IPS-15b (cell line): ENCODE results near the gene CDK7.

Experiments
- H3K27me3 ChIP-seq: one replicate; pipeline ENCODE4 v1.6.1; 2013; ENCODE audit warnings: low read length; ENCODE audit not compliant: control insufficient read depth, insufficient read depth
- H3K36me3 ChIP-seq: one replicate; pipeline ENCODE4 v1.6.1; 2013; ENCODE audit warnings: low read length; ENCODE audit not compliant: control insufficient read depth, insufficient read depth
- H3K4me1 ChIP-seq: one replicate; pipeline ENCODE4 v1.6.1; 2013; ENCODE audit warnings: mild to moderate bottlenecking, low read length; ENCODE audit not compliant: control insufficient read depth, insufficient read depth
- H3K4me3 ChIP-seq: one replicate; pipeline ENCODE4 v1.5.1; 2013; ENCODE audit warnings: low read depth, low read length
- H3K9ac ChIP-seq: one replicate; pipeline ENCODE4 v1.6.1; 2013; ENCODE audit warnings: low read depth, mild to moderate bottlenecking, low read length
- H3K9me3 ChIP-seq: one replicate; pipeline ENCODE4 v1.6.1; 2013; ENCODE audit warnings: mild to moderate bottlenecking, low read length; ENCODE audit not compliant: control insufficient read depth, insufficient read depth

The CDK7 gene

DNA sequence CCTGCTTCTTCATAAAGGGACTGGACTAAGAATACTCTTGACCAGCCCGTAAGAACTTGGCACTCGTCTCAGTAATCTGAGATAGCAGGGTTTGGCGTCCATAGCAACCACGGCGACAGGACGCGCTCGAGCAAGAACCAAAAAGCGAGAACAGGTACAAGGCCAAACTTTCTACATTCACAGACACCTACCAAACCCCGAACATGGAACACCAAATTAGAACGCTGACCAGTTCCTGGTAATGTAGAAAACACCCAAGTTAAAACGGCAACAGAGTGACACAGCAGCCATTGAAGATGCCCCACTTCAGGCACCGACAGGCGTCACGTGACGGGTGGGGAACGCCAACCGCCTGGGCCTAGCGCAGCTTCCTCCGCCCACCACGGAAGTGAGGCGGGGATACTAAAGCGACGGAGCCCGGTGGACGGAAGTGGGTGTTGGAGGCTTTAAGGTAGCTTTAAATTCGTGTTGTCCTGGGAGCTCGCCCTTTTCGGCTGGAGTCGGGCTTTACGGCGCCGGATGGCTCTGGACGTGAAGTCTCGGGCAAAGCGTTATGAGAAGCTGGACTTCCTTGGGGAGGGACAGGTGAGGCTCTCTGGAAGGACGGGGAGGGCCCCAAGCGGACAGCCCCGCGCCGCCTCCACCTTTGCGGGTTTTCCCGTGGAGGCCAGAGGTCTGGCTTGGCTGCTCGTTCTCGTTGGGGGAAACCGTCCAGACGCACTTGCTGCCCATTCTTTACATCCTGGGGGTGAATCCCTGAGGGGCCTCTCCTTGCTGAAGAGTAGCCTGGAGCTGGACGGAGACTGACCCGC, at the start of gene CDK7:
CDK7 (plus strand) TSS at position 430 of the 812 bp plus-strand sequence; CDS start at position 520, 90 bp downstream.
- H3K9ac ChIP-seq: peak within 1 kb of the TSS; percentile 92
- peaks cover 14% of the 10 kb centered on the region for H3K36me3 ChIP-seq
- H3K4me1 ChIP-seq: no peaks in the 10 kb centered on the region
- no peaks in the 10 kb centered on the region for H3K9me3 ChIP-seq
- H3K4me3 ChIP-seq: peak within 1 kb of the TSS; percentile 100
- no peaks in the 10 kb centered on the region for H3K27me3 ChIP-seq

DNA sequence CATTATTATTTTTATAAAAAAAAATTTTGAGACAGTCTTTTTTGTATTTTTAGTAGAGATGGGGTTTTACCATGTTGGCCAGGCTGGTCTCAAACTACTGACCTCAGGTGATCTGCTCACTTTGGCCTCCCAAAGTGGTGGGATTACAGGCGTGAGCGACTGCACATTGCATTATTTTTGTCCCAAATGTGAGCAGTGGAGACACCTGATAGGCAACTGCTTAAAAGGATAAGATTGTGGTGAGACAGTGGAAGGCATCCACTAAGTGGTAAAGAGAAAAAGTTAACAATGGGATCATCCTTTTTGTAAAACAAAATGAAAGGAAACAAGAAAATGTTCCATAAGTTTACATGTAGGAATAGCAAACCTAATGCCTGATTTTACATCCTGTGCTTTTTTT, 47.3 kb upstream of the CDK7 start:
- H3K4me3 ChIP-seq: no peak overlapping the region
- no peaks in the 10 kb centered on the region for H3K27me3 ChIP-seq

DNA sequence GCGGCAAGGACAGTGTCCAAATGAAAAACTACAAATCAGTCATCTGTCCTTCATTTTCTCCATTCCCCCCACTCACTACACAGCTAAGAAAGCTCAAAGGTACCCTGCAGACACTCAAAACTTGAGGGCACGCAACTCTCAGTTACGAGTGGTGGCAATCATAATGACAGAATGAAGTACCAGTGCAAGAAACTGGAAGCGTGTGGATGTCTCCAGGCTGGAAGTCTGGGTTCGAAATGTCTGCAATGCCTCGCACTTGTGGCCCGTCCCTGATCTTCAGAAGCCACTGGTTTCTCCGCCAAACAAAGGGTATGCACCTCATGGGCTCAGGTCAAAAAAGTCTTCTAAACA, 45.9 kb upstream of the CDK7 start:
- no peaks in the 10 kb centered on the region for H3K9me3 ChIP-seq
- peak overlapping the region; percentile 88 for H3K9ac ChIP-seq
- H3K36me3 ChIP-seq: no peaks in the 10 kb centered on the region
- no peaks in the 10 kb centered on the region for H3K27me3 ChIP-seq
- no peaks in the 10 kb centered on the region for H3K4me1 ChIP-seq
- peak overlapping the region; percentile 99 for H3K4me3 ChIP-seq

More for the DNA sequence above, 47.3 kb upstream of the CDK7 start:
- H3K9me3 ChIP-seq: no peaks in the 10 kb centered on the region
- no peak overlapping the region for H3K9ac ChIP-seq
- H3K36me3 ChIP-seq: no peaks in the 10 kb centered on the region
- no peaks in the 10 kb centered on the region for H3K4me1 ChIP-seq

DNA sequence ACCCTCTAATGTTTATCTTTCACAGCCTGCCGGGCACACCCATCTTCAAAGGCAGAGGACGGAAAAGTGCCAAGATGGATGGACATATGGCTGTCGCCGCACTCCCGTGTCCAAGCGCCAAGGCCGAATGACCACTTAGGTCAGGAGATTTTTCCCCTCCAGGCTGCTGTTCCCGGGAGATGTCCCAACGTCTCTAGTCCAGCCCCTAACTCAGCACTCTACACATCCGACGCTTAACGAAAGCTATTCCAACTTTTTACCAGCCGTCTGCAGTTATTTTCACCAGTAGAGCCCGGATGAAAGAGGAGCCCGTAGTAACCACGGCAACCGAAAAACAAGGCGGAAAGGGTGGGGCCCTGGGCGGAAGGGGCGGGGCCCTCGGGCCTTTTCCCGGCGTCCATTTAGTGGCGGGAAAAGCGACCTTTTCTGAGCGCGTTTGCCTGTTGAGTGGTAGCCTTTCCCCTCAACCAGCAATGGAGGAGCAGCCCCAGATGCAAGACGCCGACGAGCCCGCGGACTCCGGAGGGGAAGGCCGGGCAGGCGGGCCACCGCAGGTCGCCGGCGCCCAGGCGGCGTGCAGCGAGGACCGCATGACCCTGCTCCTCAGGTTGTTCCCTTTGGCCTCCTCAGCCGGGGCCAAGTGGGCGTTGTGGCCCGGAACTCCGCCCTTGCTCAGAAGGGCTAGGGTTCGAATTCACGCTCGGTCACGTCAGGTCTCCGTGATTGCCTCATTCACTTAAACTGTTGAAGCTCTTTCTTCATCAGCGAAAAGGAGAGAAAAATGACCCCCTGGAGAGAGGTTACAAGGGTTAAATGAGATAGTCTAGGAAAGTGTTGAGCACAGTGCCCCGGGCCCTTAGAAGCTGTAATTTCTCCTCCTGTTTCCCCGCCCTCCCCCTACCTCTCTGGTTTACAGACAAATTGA, 45.3 kb upstream of the CDK7 start, which contains the start of gene CENPH:
CENPH (plus strand) TSS at position 422 of the 925 bp plus-strand sequence; CDS start at position 474, 52 bp downstream.
- Histone ChIP-seq H3K9ac (peak within 1 kb of the TSS; percentile 88), H3K4me3 (peak within 1 kb of the TSS; percentile 99), H3K4me1 (no peaks in the 10 kb centered on the region), H3K27me3 (no peaks in the 10 kb centered on the region), H3K36me3 (peaks cover 4% of the 10 kb centered on the region), H3K9me3 (no peaks in the 10 kb centered on the region)

DNA sequence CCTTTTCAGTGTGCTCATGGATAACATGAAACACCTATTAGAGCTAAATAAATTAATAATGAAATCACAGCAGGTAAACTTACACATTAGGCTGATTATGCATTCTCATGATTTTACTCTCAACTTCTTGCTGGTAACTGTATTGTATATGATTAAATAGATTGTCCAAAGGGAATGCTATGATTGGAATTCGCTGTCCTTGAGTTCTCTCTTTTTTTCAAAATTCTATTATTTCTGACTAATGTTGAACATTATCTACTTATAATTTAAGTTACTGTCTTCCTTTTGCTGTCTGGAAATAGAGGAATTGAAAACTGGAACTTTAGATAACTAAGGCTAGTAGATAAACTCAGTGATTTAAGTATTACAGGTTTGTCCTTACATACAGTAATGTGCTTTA, 32.2 kb upstream of the CDK7 start:
- no peak overlapping the region for H3K9ac ChIP-seq
- no peaks in the 10 kb centered on the region for H3K9me3 ChIP-seq
- no peak overlapping the region for H3K4me3 ChIP-seq
- H3K4me1 ChIP-seq: no peaks in the 10 kb centered on the region
- H3K27me3 ChIP-seq: no peaks in the 10 kb centered on the region
- H3K36me3 ChIP-seq: peaks cover 29% of the 10 kb centered on the region

DNA sequence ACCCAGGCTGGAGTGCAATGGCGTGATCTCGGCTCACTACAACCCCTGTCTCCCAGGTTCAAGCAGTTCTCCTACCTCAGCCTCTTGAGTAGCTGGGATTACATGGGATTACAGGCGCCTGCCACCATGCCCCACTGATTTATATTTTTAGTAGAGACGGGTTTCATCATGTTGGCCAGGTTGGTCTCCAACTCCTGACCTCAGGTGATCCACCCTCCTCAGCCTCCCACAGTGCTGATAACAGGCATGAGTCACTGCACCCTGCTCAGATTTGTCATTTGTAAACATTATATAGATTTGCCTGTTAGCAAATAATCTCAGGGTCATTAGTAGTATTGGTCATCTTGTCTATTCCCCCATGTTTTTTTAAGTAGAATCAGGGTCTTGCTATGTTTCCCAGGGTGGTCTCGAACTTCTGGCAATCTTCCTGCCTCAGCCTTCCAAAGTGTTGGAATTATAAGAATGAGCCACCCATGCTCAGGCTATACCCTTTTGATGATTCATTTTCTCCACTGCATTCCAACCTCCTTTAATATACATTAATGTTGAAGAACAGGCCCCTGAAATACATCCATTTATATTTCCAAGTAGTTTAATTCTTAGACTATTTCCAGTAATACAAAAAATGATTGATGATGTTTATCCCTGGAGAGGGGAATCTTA, 28.0 kb upstream of the CDK7 start:
- Histone ChIP-seq H3K4me3 (no peak overlapping the region), H3K36me3 (peaks cover 22% of the 10 kb centered on the region), H3K9me3 (no peaks in the 10 kb centered on the region), H3K27me3 (no peaks in the 10 kb centered on the region), H3K9ac (no peak overlapping the region), H3K4me1 (no peaks in the 10 kb centered on the region)

DNA sequence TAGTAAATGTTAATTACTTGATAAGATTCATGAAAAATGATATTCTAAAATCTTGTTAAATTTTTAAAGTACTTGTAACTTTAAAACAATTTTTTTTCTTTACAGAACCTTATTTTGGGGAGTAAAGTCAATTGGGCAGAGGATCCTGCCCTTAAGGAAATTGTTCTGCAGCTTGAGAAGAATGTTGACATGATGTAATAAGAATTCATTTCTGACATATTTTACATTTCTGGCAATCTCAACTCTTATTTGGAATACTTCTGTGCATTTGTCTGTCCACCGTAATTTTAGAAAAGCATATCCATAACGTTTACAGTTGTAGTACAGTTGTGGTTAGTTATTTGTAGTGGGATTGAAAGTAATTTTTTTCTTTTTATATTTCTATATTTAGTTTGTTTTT, 25.1 kb upstream of the CDK7 start:
- Histone ChIP-seq H3K9me3 (no peaks in the 10 kb centered on the region), H3K4me3 (no peak overlapping the region), H3K4me1 (no peaks in the 10 kb centered on the region), H3K27me3 (no peaks in the 10 kb centered on the region), H3K36me3 (peaks cover 13% of the 10 kb centered on the region), H3K9ac (no peak overlapping the region)

DNA sequence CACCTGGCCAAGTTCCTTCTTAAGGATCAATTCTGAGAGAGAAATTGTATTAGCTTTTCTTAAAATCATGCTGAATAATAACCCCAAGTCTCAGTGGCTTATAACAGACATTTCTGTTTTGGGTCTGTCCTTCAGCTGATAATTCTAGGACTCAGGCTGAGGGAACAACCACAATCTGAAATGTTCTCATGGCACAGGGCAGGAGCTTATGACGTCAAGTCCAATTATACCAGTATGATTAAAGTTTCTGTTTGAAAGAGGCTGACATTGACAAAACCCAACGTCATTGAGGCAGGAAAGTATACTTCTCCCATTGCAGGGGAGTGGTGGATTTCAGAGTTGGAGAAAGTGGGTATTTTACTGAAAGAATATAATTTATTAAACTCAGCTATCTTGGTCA, 23.5 kb upstream of the CDK7 start:
- H3K9ac ChIP-seq: no peak overlapping the region

DNA sequence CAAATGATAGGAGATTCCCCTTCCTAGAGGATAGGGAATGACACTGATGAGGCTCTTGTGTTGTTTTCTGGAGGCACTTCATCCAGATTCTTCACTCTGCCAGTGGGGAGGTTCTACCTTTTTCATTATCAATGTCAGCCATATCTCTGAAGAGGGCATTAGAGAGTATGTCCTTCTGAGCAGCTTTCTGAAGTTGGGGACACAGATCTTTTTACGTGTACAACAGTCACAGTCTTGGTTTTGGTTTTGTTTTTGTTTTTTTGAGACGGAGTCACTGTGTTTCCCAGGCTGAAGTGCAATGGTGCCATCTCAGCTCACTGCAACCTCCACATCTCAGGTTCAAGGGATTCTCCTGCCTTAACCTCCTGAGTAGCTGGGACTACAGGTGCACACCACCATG, 22.7 kb upstream of the CDK7 start:
- Histone ChIP-seq H3K9me3 (no peaks in the 10 kb centered on the region), H3K9ac (no peak overlapping the region), H3K4me3 (no peak overlapping the region), H3K4me1 (no peaks in the 10 kb centered on the region), H3K36me3 (peaks cover 10% of the 10 kb centered on the region), H3K27me3 (no peaks in the 10 kb centered on the region)

More for the DNA sequence above, 23.5 kb upstream of the CDK7 start:
- Histone ChIP-seq H3K4me3 (no peak overlapping the region), H3K4me1 (no peaks in the 10 kb centered on the region), H3K36me3 (peaks cover 10% of the 10 kb centered on the region), H3K27me3 (no peaks in the 10 kb centered on the region), H3K9me3 (no peaks in the 10 kb centered on the region)

DNA sequence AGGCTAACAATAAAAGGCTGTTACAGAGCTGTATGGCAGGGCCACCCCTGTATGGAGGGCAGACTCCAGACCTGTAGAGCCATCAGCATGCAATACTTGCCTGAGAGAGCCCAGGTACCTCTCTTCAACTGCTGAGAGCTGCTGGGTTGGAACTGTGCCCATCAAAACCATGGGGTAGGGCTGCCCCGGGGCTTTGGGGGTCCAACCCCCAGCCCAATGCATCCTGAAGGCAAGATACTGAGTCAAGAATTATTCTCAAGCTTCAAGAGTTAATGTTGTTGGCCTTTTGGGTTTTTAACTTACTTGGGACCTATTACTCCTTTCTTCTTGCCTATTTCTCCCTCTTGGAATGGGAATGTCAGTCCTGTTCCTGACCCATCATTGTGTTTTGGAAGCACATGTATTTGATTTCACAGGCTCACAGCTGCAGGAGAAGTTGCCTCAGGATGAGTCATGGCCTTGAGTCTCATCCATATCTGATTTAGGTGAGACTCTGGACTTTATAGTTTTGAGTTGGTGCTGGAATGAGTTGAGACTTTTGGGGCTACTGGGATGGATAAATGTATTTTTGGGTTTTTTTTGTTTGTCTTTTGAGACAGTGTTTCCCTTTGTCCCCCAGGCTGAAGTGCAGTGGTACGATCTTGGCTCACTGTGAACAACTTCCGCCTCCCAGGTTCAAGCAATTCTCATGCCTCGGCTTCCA, 21.0 kb upstream of the CDK7 start:
- H3K36me3 ChIP-seq: peaks cover 8% of the 10 kb centered on the region
- no peak overlapping the region for H3K9ac ChIP-seq
- no peak overlapping the region for H3K4me3 ChIP-seq
- no peaks in the 10 kb centered on the region for H3K27me3 ChIP-seq
- H3K9me3 ChIP-seq: no peaks in the 10 kb centered on the region
- H3K4me1 ChIP-seq: no peaks in the 10 kb centered on the region

DNA sequence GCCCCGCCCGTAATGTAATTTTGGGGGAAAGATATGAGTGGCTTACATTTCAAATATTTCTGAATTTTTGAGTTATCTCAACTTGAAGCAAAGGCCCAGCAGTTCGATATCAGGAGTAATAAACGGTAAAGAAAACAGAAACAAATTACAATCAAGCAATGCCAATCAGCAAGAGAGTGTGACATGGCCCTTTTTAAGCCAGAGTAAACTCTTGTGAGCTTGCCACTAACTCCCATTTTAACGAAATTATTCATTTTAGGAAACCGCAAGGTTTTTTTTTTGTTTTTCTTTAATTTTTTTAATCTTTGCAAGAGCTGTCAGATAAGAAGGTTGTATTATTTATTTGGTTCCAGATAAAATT, 17.6 kb upstream of the CDK7 start:
- Histone ChIP-seq H3K36me3 (peaks cover 6% of the 10 kb centered on the region), H3K9ac (no peak overlapping the region), H3K4me3 (peak overlapping the region; percentile 19), H3K9me3 (no peaks in the 10 kb centered on the region), H3K4me1 (no peaks in the 10 kb centered on the region), H3K27me3 (no peaks in the 10 kb centered on the region)
